Measurements from ENCODE around the gene TOM1L2. TPM values are rescaled to one million over a fixed set of nuclear protein-coding genes. Genes with fewer than 3 reads are reported as not detected.

TOM1L2 gene
- total RNA-seq, 1 experiment from 2014 or later, result 3.1 TPM

GRCh38 chr17:17987901-17988300 lies 15.7 kb upstream of the TOM1L2 start:
- no peaks in the 10 kb centered on the region for H3K36me3 ChIP-seq (replicated peaks; ENCODE audit: control insufficient read depth, insufficient read depth, low read length)
- H3K27me3 ChIP-seq (ENCODE audit: control insufficient read depth, insufficient read depth, low read length), result no peaks in the 10 kb centered on the region
- DNase-seq, result no peak
- no peak overlapping the region for H3K4me3 ChIP-seq (ENCODE audit: insufficient read depth, low read depth, low read length)

- no peak for DNase-seq
- no peak overlapping the region for H3K4me3 ChIP-seq (ENCODE audit: insufficient read depth, low read depth, low read length)
- no peaks in the 10 kb centered on the region for H3K27me3 ChIP-seq (ENCODE audit: control insufficient read depth, insufficient read depth, low read length)
- no peaks in the 10 kb centered on the region for H3K36me3 ChIP-seq (replicated peaks; ENCODE audit: control insufficient read depth, insufficient read depth, low read length)
Measured at GRCh38 chr17:17987187-17987896, 15.1 kb upstream of the TOM1L2 start.

GRCh38 chr17:17985555-17985954 lies 13.4 kb upstream of the TOM1L2 start:
- H3K27me3 ChIP-seq (ENCODE audit: control insufficient read depth, insufficient read depth, low read length), result no peaks in the 10 kb centered on the region
- no peak overlapping the region for H3K4me3 ChIP-seq (ENCODE audit: insufficient read depth, low read depth, low read length)
- no peaks in the 10 kb centered on the region for H3K36me3 ChIP-seq (replicated peaks; ENCODE audit: control insufficient read depth, insufficient read depth, low read length)
- DNase-seq, result peak; percentile 59

- Histone ChIP-seq H3K36me3 (replicated peaks; ENCODE audit: control insufficient read depth, insufficient read depth, low read length) (no peaks in the 10 kb centered on the region), H3K4me3 (ENCODE audit: insufficient read depth, low read depth, low read length) (no peak overlapping the region), H3K27me3 (ENCODE audit: control insufficient read depth, insufficient read depth, low read length) (no peaks in the 10 kb centered on the region)
- DNase-seq, result no peak
Measured at GRCh38 chr17:17985153-17985552, 13.0 kb upstream of the TOM1L2 start.

GRCh38 chr17:17983776-17984175 lies 11.6 kb upstream of the TOM1L2 start:
- no peak overlapping the region for H3K4me3 ChIP-seq (ENCODE audit: insufficient read depth, low read depth, low read length)
- H3K36me3 ChIP-seq (replicated peaks; ENCODE audit: control insufficient read depth, insufficient read depth, low read length), result no peaks in the 10 kb centered on the region
- H3K27me3 ChIP-seq (ENCODE audit: control insufficient read depth, insufficient read depth, low read length), result no peaks in the 10 kb centered on the region
- no peak for DNase-seq

- no peak for DNase-seq
- no peak overlapping the region for H3K4me3 ChIP-seq (ENCODE audit: insufficient read depth, low read depth, low read length)
- no peaks in the 10 kb centered on the region for H3K27me3 ChIP-seq (ENCODE audit: control insufficient read depth, insufficient read depth, low read length)
- H3K36me3 ChIP-seq (replicated peaks; ENCODE audit: control insufficient read depth, insufficient read depth, low read length), result no peaks in the 10 kb centered on the region
Measured at GRCh38 chr17:17983376-17983775, 11.2 kb upstream of the TOM1L2 start.

GRCh38 chr17:17982801-17983200 lies 10.6 kb upstream of the TOM1L2 start:
- Histone ChIP-seq H3K36me3 (replicated peaks; ENCODE audit: control insufficient read depth, insufficient read depth, low read length) (no peaks in the 10 kb centered on the region), H3K4me3 (ENCODE audit: insufficient read depth, low read depth, low read length) (no peak overlapping the region), H3K27me3 (ENCODE audit: control insufficient read depth, insufficient read depth, low read length) (no peaks in the 10 kb centered on the region)
- no peak for DNase-seq

GRCh38 chr17:17981330-17981729 lies 9.1 kb upstream of the TOM1L2 start:
- DNase-seq, result peak; percentile 37

GRCh38 chr17:17979778-17980177 lies 7.6 kb upstream of the TOM1L2 start:
- no peaks in the 10 kb centered on the region for H3K27me3 ChIP-seq (ENCODE audit: control insufficient read depth, insufficient read depth, low read length)
- no peak for DNase-seq
- H3K4me3 ChIP-seq (ENCODE audit: insufficient read depth, low read depth, low read length), result no peak overlapping the region
- no peaks in the 10 kb centered on the region for H3K36me3 ChIP-seq (replicated peaks; ENCODE audit: control insufficient read depth, insufficient read depth, low read length)

More at GRCh38 chr17:17981330-17981729, 9.1 kb upstream of the TOM1L2 start:
- H3K4me3 ChIP-seq (ENCODE audit: insufficient read depth, low read depth, low read length), result no peak overlapping the region
- no peaks in the 10 kb centered on the region for H3K36me3 ChIP-seq (replicated peaks; ENCODE audit: control insufficient read depth, insufficient read depth, low read length)
- no peaks in the 10 kb centered on the region for H3K27me3 ChIP-seq (ENCODE audit: control insufficient read depth, insufficient read depth, low read length)

GRCh38 chr17:17978481-17979424 lies 6.6 kb upstream of the TOM1L2 start:
- H3K27me3 ChIP-seq (ENCODE audit: control insufficient read depth, insufficient read depth, low read length), result no peaks in the 10 kb centered on the region
- H3K36me3 ChIP-seq (replicated peaks; ENCODE audit: control insufficient read depth, insufficient read depth, low read length), result no peaks in the 10 kb centered on the region
- no peak overlapping the region for H3K4me3 ChIP-seq (ENCODE audit: insufficient read depth, low read depth, low read length)
- DNase-seq, result peak; percentile 33

- Histone ChIP-seq H3K4me3 (ENCODE audit: insufficient read depth, low read depth, low read length) (no peak overlapping the region), H3K36me3 (replicated peaks; ENCODE audit: control insufficient read depth, insufficient read depth, low read length) (no peaks in the 10 kb centered on the region), H3K27me3 (ENCODE audit: control insufficient read depth, insufficient read depth, low read length) (no peaks in the 10 kb centered on the region)
- no peak for DNase-seq
Measured at GRCh38 chr17:17976931-17977570, 4.9 kb upstream of the TOM1L2 start.

- DNase-seq, result no peak
- Histone ChIP-seq H3K36me3 (replicated peaks; ENCODE audit: control insufficient read depth, insufficient read depth, low read length) (no peaks in the 10 kb centered on the region), H3K4me3 (ENCODE audit: insufficient read depth, low read depth, low read length) (no peak overlapping the region), H3K27me3 (ENCODE audit: control insufficient read depth, insufficient read depth, low read length) (no peaks in the 10 kb centered on the region)
Measured at GRCh38 chr17:17975436-17975835, 3.2 kb upstream of the TOM1L2 start.

- Histone ChIP-seq H3K36me3 (replicated peaks; ENCODE audit: control insufficient read depth, insufficient read depth, low read length) (no peaks in the 10 kb centered on the region), H3K4me3 (ENCODE audit: insufficient read depth, low read depth, low read length) (peak overlapping the region; percentile 55), H3K27me3 (ENCODE audit: control insufficient read depth, insufficient read depth, low read length) (no peaks in the 10 kb centered on the region)
- DNase-seq, result no peak
Measured at GRCh38 chr17:17972952-17973254, 703 bp upstream of the TOM1L2 start.

- Histone ChIP-seq H3K4me3 (ENCODE audit: insufficient read depth, low read depth, low read length) (peak overlapping the region; percentile 68), H3K27me3 (ENCODE audit: control insufficient read depth, insufficient read depth, low read length) (no peaks in the 10 kb centered on the region), H3K36me3 (replicated peaks; ENCODE audit: control insufficient read depth, insufficient read depth, low read length) (no peaks in the 10 kb centered on the region)
- DNase-seq, result peak; percentile 33
Measured at GRCh38 chr17:17971431-17972125, 622 bp downstream of the TOM1L2 start.

All from H7 (cell line).